GM23338 (cell line): Measurements from ENCODE around the gene EZR. TPM values are rescaled to one million over a fixed set of nuclear protein-coding genes. Genes with fewer than 3 reads are reported as not detected.

Experiments used
- ATAC-seq: fragments of 200-7000 bp; cut with Tn5 transposase; 3 replicates; pipeline ENCODE4 v1.9.1; 2020
- DNase-seq: peaks from one replicate; pipeline ENCODE4 v3.0.0-alpha.2; 2015; ENCODE audit warnings: low spot score
- H2AFZ ChIP-seq: fragments of 200-600 bp; sonication (generic); 2 replicates; pipeline ENCODE4 v1.8.0; 2016; ENCODE audit warnings: antibody characterized with exemption, mild to moderate bottlenecking, moderate library complexity
- H3F3A ChIP-seq: fragments of 200-600 bp; sonication (generic); replicated peaks from 2 replicates; pipeline ENCODE4 v1.8.0; 2017; ENCODE audit warnings: antibody characterized with exemption, mixed run types, low read depth
- H3K27ac ChIP-seq: fragments of 200-600 bp; sonication (generic); 2 replicates; pipeline ENCODE4 v1.6.1; 2016; ENCODE audit warnings: low read depth
- H3K27me3 ChIP-seq: fragments of 200-600 bp; sonication (generic); 2 replicates; pipeline ENCODE4 v1.8.0; 2016; ENCODE audit warnings: mild to moderate bottlenecking, mixed run types, moderate library complexity; ENCODE audit not compliant: insufficient read depth
- H3K36me3 ChIP-seq: fragments of 200-600 bp; sonication (generic); 2 replicates; pipeline ENCODE4 v1.8.0; 2016; ENCODE audit warnings: mild to moderate bottlenecking; ENCODE audit not compliant: insufficient read depth
- H3K4me1 ChIP-seq: fragments of 200-600 bp; sonication (generic); 2 replicates; pipeline ENCODE4 v1.8.0; 2016; ENCODE audit warnings: mild to moderate bottlenecking, moderate library complexity; ENCODE audit not compliant: insufficient read depth
- H3K4me2 ChIP-seq: fragments of 200-600 bp; sonication (generic); 2 replicates; pipeline ENCODE4 v1.7.1; 2017; ENCODE audit warnings: mixed run types
- H3K4me3 ChIP-seq: fragments of 200-600 bp; sonication (generic); 2 replicates; pipeline ENCODE4 v1.6.1; 2016; ENCODE audit warnings: mixed run types
- H3K79me2 ChIP-seq: fragments of 200-600 bp; sonication (generic); replicated peaks from 2 replicates; pipeline ENCODE4 v1.8.0; 2017; ENCODE audit warnings: mild to moderate bottlenecking; ENCODE audit not compliant: insufficient read depth
- H3K9me2 ChIP-seq: fragments of 200-600 bp; sonication (generic); 2 replicates; pipeline ENCODE4 v1.8.0; 2017; ENCODE audit not compliant: insufficient read depth
- H4K20me1 ChIP-seq: fragments of 200-600 bp; sonication (generic); replicated peaks from 2 replicates; pipeline ENCODE4 v1.8.0; 2017; ENCODE audit warnings: mild to moderate bottlenecking; ENCODE audit not compliant: insufficient read depth
- H3K27ac Mint-ChIP-seq: 2 replicates; pipeline ENCODE4 v1.8.0; 2020; ENCODE audit warnings: inconsistent platforms, mild to moderate bottlenecking, moderate library complexity, mixed read lengths
- H3K27me3 Mint-ChIP-seq: 3 replicates; pipeline ENCODE4 v1.8.0; 2022; ENCODE audit warnings: low read depth, mild to moderate bottlenecking, moderate library complexity, mixed read lengths, inconsistent platforms; ENCODE audit not compliant: insufficient read depth, poor library complexity
- H3K36me3 Mint-ChIP-seq: 3 replicates; pipeline ENCODE4 v1.8.0; 2021; ENCODE audit warnings: low read depth, mild to moderate bottlenecking, inconsistent platforms, moderate library complexity, mixed read lengths
- H3K4me1 Mint-ChIP-seq: 3 replicates; pipeline ENCODE4 v1.8.0; 2020; ENCODE audit warnings: mild to moderate bottlenecking, inconsistent platforms, mixed read lengths
- H3K4me3 Mint-ChIP-seq: 3 replicates; pipeline ENCODE4 v1.8.0; 2021; ENCODE audit warnings: moderate library complexity, mild to moderate bottlenecking, inconsistent platforms, mixed read lengths
- H3K9me3 Mint-ChIP-seq: 3 replicates; pipeline ENCODE4 v1.8.0; 2020; ENCODE audit warnings: moderate library complexity, mild to moderate bottlenecking, inconsistent platforms, mixed read lengths
- EZH2 ChIP-seq: fragments of 200-600 bp; sonication (generic); IDR thresholded peaks from one replicate; pipeline ENCODE4 v1.8.0; 2017; ENCODE audit warnings: antibody characterized with exemption, mild to moderate bottlenecking, low read depth; ENCODE audit not compliant: unreplicated experiment
- EZH2phosphoT487 ChIP-seq: fragments of 200-600 bp; sonication (generic); IDR thresholded peaks from one replicate; pipeline ENCODE4 v1.8.1; 2018; ENCODE audit warnings: antibody characterized with exemption; ENCODE audit not compliant: unreplicated experiment
- POLR2AphosphoS5 ChIP-seq: IDR thresholded peaks from 2 replicates; pipeline ENCODE4 v1.6.1; 2016; ENCODE audit warnings: antibody characterized with exemption, low read depth
- REST ChIP-seq: IDR thresholded peaks from one replicate; pipeline ENCODE4 v1.6.1; 2018; ENCODE audit warnings: antibody characterized with exemption; ENCODE audit not compliant: unreplicated experiment
- STAT1 ChIP-seq: IDR thresholded peaks from one replicate; pipeline ENCODE4 v1.6.1; 2016; ENCODE audit warnings: antibody characterized with exemption; ENCODE audit not compliant: unreplicated experiment
- ZNF114 ChIP-seq: fragments of 250-450 bp; sonication (Bioruptor Pico); IDR thresholded peaks from 2 replicates; pipeline ENCODE4 v1.5.0; 2020; ENCODE audit warnings: mild to moderate bottlenecking, moderate library complexity
- ZNF331 ChIP-seq: fragments of 250-450 bp; sonication (Bioruptor Pico); IDR thresholded peaks from 2 replicates; pipeline ENCODE4 v1.5.0; 2020; ENCODE audit warnings: low read depth, mild to moderate bottlenecking, moderate library complexity
- ZNF462 ChIP-seq: fragments of 250-450 bp; sonication (Bioruptor Pico); IDR thresholded peaks from 2 replicates; pipeline ENCODE4 v1.5.0; 2020; ENCODE audit warnings: mild to moderate bottlenecking, moderate library complexity
- polyA plus RNA-seq: library from polyadenylated mRNA; unstranded; fragments of >200 nt; fragmentation: Nextera tagmentation; extraction: Ambion mirVana; gene quantifications from 2 replicates; pipeline ENCODE4 v1.2.1, GENCODE V29; 2016
- total RNA-seq: library from RNA; depleted of rRNA; stranded (reverse); fragments of >200 nt; shearing (Covaris generic); gene quantifications from 2 replicates; pipeline ENCODE4 v1.2.3, GENCODE V29; 2014

Gene EZR
- total and polyA plus RNA-seq, 2 experiments from 2014 or later: 199 to 208 TPM

- TF ChIP-seq ZNF462 (CRISPR knock-in tag) (no peak), POLR2AphosphoS5 (no peak), EZH2 (no peak), ZNF331 (CRISPR knock-in tag) (no peak), STAT1 (no peak), EZH2phosphoT487 (no peak), ZNF114 (CRISPR knock-in tag) (no peak)
Observed at GRCh38 chr6:158767709-158768108, 51.5 kb downstream of the EZR start (continued).

GRCh38 chr6:158766621-158767455 is 52.3 kb downstream of the EZR start:
- Mint-ChIP-seq H3K4me1 (peaks cover 23% of the 10 kb centered on the region), H3K27me3 (peaks cover 35% of the 10 kb centered on the region), H3K9me3 (no peaks in the 10 kb centered on the region), H3K4me3 (no peak overlapping the region), H3K27ac (no peak overlapping the region), H3K36me3 (peaks cover 76% of the 10 kb centered on the region)
- TF ChIP-seq REST (no peak), ZNF114 (CRISPR knock-in tag) (no peak)
- Histone ChIP-seq H3K4me2 (no peak overlapping the region), H3K79me2 (no peaks in the 10 kb centered on the region), H2AFZ (no peak overlapping the region), H3K36me3 (peaks cover 56% of the 10 kb centered on the region), H3K4me1 (no peaks in the 10 kb centered on the region), H3F3A (peaks cover 68% of the 10 kb centered on the region), H3K4me3 (no peak overlapping the region), H3K27ac (peak overlapping the region; percentile 55; the same call in 1 of the 2 replicates), H3K9me2 (no peaks in the 10 kb centered on the region), H4K20me1 (peaks cover 16% of the 10 kb centered on the region), H3K27me3 (no peaks in the 10 kb centered on the region)
- ATAC-seq: no peak
- DNase-seq: no peak
